ENCODE results near the gene SIK2. TPM values are rescaled to one million over a fixed set of nuclear protein-coding genes. Genes with fewer than 3 reads are reported as not detected.

Gene SIK2
- total RNA-seq, 1 experiment from 2014 or later, result 13.0 TPM

- ChIA-PET POLR2A (no interaction called here), RAD21 (ENCODE audit: low non-redundant PET in 1 of 2, low total read pairs in 2 of 2, uncharacterized antibody in 2 of 2, unreplicated experiment in 2 of 2) (no interaction called here), CTCF (no interaction called here)
- no peak overlapping the region for H3K4me2 ChIP-seq (ENCODE audit: low read length)
- BruUV-seq (replicated peaks), result no TSS peak
- intact Hi-C loops (cut with micrococcal nuclease), result loop anchor here (10.0 kb wide), 1 partner anchor 61 kb away; no protein-coding TSS in a partner anchor
- H3K27me3 ChIP-seq (ENCODE audit: insufficient read depth, low read length), result no peaks in the 10 kb centered on the region
- no peaks in the 10 kb centered on the region for H3K9me2 ChIP-seq (ENCODE audit: insufficient read depth)
- H2AFZ ChIP-seq (ENCODE audit: low read depth, low read length, poor library complexity, severe bottlenecking), result no peak overlapping the region
- H3K4me3 ChIP-seq (replicated peaks in 1 of 2; ENCODE audit: low read depth in 1 of 2, low read length in 2 of 2), result no peak overlapping the region
- DNase-seq (ENCODE audit: low read depth, low spot score) (no peak), ATAC-seq (no peak)
- no peaks in the 10 kb centered on the region for H3K79me2 ChIP-seq (ENCODE audit: insufficient read depth, low read length)
- H3K27ac ChIP-seq (ENCODE audit: low read depth, low read length), result no peak overlapping the region
- H3K4me1 ChIP-seq (ENCODE audit: control insufficient read depth in 1 of 2, insufficient read depth in 2 of 2, low read length in 2 of 2), result no peaks in the 10 kb centered on the region
- H3K9me3 ChIP-seq (ENCODE audit: control insufficient read depth in 1 of 2, insufficient read depth in 1 of 2, low read depth in 1 of 2, low read length in 2 of 2), result no peaks in the 10 kb centered on the region
- peaks cover 0 to 5% of the 10 kb centered on the region in 2 experiments; a peak in 1 of 4 replicates for H3K36me3 ChIP-seq (ENCODE audit: control insufficient read depth in 1 of 2, insufficient read depth in 2 of 2, low read length in 2 of 2)
- TF ChIP-seq, protein P1, sequence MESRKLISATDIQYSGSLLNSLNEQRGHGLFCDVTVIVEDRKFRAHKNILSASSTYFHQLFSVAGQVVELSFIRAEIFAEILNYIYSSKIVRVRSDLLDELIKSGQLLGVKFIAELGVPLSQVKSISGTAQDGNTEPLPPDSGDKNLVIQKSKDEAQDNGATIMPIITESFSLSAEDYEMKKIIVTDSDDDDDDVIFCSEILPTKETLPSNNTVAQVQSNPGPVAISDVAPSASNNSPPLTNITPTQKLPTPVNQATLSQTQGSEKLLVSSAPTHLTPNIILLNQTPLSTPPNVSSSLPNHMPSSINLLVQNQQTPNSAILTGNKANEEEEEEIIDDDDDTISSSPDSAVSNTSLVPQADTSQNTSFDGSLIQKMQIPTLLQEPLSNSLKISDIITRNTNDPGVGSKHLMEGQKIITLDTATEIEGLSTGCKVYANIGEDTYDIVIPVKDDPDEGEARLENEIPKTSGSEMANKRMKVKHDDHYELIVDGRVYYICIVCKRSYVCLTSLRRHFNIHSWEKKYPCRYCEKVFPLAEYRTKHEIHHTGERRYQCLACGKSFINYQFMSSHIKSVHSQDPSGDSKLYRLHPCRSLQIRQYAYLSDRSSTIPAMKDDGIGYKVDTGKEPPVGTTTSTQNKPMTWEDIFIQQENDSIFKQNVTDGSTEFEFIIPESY (IDR thresholded peaks at IDR 0.05; ENCODE audit: extremely low read depth, insufficient replicate concordance, low read length), result no peak
- TF ChIP-seq TCF7L2 (IDR thresholded peaks at IDR 0.05; ENCODE audit: borderline replicate concordance, extremely low read depth, insufficient read depth, insufficient read length), result no peak
- no peak for TF ChIP-seq REST (IDR thresholded peaks at IDR 0.05; ENCODE audit: low read depth)
- no peak for TF ChIP-seq CEBPB (IDR thresholded peaks at IDR 0.05; ENCODE audit: low read depth)
- no peak for TF ChIP-seq FOSL1 (IDR thresholded peaks at IDR 0.05; ENCODE audit: low read depth)
- no peak for TF ChIP-seq ZNF274 (IDR thresholded peaks at IDR 0.05; ENCODE audit: low read depth, low read length)
- no peak for TF ChIP-seq SIN3A (IDR thresholded peaks at IDR 0.05; ENCODE audit: low read depth)
- TF ChIP-seq POLR2AphosphoS5 (IDR thresholded peaks at IDR 0.05; ENCODE audit: low read depth, low read length), result no peak
- H4K20me1 ChIP-seq (ENCODE audit: insufficient read depth), result no peaks in the 10 kb centered on the region
- H3K9ac ChIP-seq (ENCODE audit: low read length), result no peak overlapping the region
Observed at GRCh38 chr11:111623527-111624030, 21.3 kb downstream of the SIK2 start.

Measured in HCT116 (cell line).